Measurements from ENCODE around the gene TMC8. TPM values are rescaled to one million over a fixed set of nuclear protein-coding genes. Genes with fewer than 3 reads are reported as not detected.
"Not testable (repeated sequence)": the region's sequence is repeated elsewhere in the genome, so short reads cannot be mapped to it uniquely, and the experiment has no call there.

The TMC8 gene
- total and polyA plus RNA-seq, 4 donors = 1.3 to 14.5 (median 5.0) TPM

- Histone ChIP-seq H3K4me3 (ENCODE audit: low read depth in 1 of 3, low read length in 3 of 3) (no peak overlapping the region), H3K9me3 (ENCODE audit: control insufficient read depth in 4 of 4, low read length in 3 of 4) (no peaks in the 10 kb centered on the region), H3K4me1 (ENCODE audit: control insufficient read depth in 4 of 4, insufficient read depth in 4 of 4, low read length in 3 of 4) (peaks cover 0 to 9% (median 4%) of the 10 kb centered on the region in 4 donors), H3K27me3 (ENCODE audit: control insufficient read depth in 4 of 4, insufficient read depth in 4 of 4, low read length in 3 of 4) (no peaks in the 10 kb centered on the region), H3K36me3 (ENCODE audit: control insufficient read depth in 4 of 4, insufficient read depth in 3 of 4, low read depth in 1 of 4, low read length in 3 of 4) (peaks cover 0 to 2% (median 0%) of the 10 kb centered on the region in 4 donors), H3K27ac (ENCODE audit: low read depth in 1 of 2, low read length in 2 of 2) (no peak overlapping the region), H3K9ac (ENCODE audit: low read depth in 1 of 2, low read length in 2 of 2) (no peak overlapping the region)
- no peak for DNase-seq (ENCODE audit: low spot score)
- TF ChIP-seq FOXA2 (IDR thresholded peaks at IDR 0.05) (no peak), RAD21 (IDR thresholded peaks at IDR 0.05) (no peak), REST (IDR thresholded peaks at IDR 0.05) (no peak), EGR1 (IDR thresholded peaks at IDR 0.05; ENCODE audit: low read depth in 2 of 2) (no peak), SP1 (IDR thresholded peaks at IDR 0.05) (no peak), TAF1 (conservative IDR thresholded peaks at IDR 0.05) (no peak), RXRA (IDR thresholded peaks at IDR 0.05) (no peak), ZBTB33 (IDR thresholded peaks at IDR 0.05) (no peak), HNF4G (IDR thresholded peaks at IDR 0.05) (no peak), YY1 (IDR thresholded peaks at IDR 0.05) (no peak), NR2F2 (IDR thresholded peaks at IDR 0.05) (no peak), JUND (IDR thresholded peaks at IDR 0.05) (no peak)
- 78% methylated on average over 28 of the region's 28 CpGs for WGBS
These were observed 15.5 kb upstream of the TMC8 start for GRCh38 chr17:78114831-78115723.

- not testable (repeated sequence) for H3K36me3 ChIP-seq (ENCODE audit: control insufficient read depth in 4 of 4, insufficient read depth in 3 of 4, low read depth in 1 of 4, low read length in 3 of 4); H3K9ac ChIP-seq (ENCODE audit: low read depth in 1 of 2, low read length in 2 of 2); H3K4me1 ChIP-seq (ENCODE audit: control insufficient read depth in 4 of 4, insufficient read depth in 4 of 4, low read length in 3 of 4); H3K27ac ChIP-seq (ENCODE audit: low read depth in 1 of 2, low read length in 2 of 2); H3K27me3 ChIP-seq (ENCODE audit: control insufficient read depth in 4 of 4, insufficient read depth in 4 of 4, low read length in 3 of 4); DNase-seq (ENCODE audit: low spot score); H3K4me3 ChIP-seq (ENCODE audit: low read depth in 1 of 3, low read length in 3 of 3); H3K9me3 ChIP-seq (ENCODE audit: control insufficient read depth in 4 of 4, low read length in 3 of 4)
- 95% methylated on average over 15 of the region's 18 CpGs for WGBS
These were observed 14.8 kb upstream of the TMC8 start for GRCh38 chr17:78115803-78116202.

GRCh38 chr17:78116411-78116810, 14.2 kb upstream of the TMC8 start:
- Histone ChIP-seq H3K9ac (ENCODE audit: low read depth in 1 of 2, low read length in 2 of 2) (no peak overlapping the region), H3K27me3 (ENCODE audit: control insufficient read depth in 4 of 4, insufficient read depth in 4 of 4, low read length in 3 of 4) (no peaks in the 10 kb centered on the region), H3K4me1 (ENCODE audit: control insufficient read depth in 4 of 4, insufficient read depth in 4 of 4, low read length in 3 of 4) (peaks cover 0 to 9% (median 4%) of the 10 kb centered on the region in 4 donors), H3K4me3 (ENCODE audit: low read depth in 1 of 3, low read length in 3 of 3) (no peak overlapping the region), H3K36me3 (ENCODE audit: control insufficient read depth in 4 of 4, insufficient read depth in 3 of 4, low read depth in 1 of 4, low read length in 3 of 4) (no peaks in the 10 kb centered on the region), H3K9me3 (ENCODE audit: control insufficient read depth in 4 of 4, low read length in 3 of 4) (no peaks in the 10 kb centered on the region), H3K27ac (ENCODE audit: low read depth in 1 of 2, low read length in 2 of 2) (no peak overlapping the region)
- TF ChIP-seq ZBTB33 (IDR thresholded peaks at IDR 0.05) (no peak), REST (IDR thresholded peaks at IDR 0.05) (no peak), HNF4A (conservative IDR thresholded peaks at IDR 0.05) (no peak), FOXA1 (IDR thresholded peaks at IDR 0.05) (no peak), HNF4G (IDR thresholded peaks at IDR 0.05) (no peak), NR2F2 (IDR thresholded peaks at IDR 0.05) (no peak), EGR1 (IDR thresholded peaks at IDR 0.05; ENCODE audit: low read depth in 2 of 2) (no peak), TAF1 (conservative IDR thresholded peaks at IDR 0.05) (no peak)
- DNase-seq (ENCODE audit: low spot score) = no peak
- WGBS = 97% methylated on average over 9 of the region's 9 CpGs

Measured in liver (tissue), 9 donors.